IgD-negative memory B cell (primary cell): ENCODE data around the gene TCN2. TPM values are rescaled to one million over a fixed set of nuclear protein-coding genes. Genes with fewer than 3 reads are reported as not detected.
"Not testable (repeated sequence)": the region's sequence is repeated elsewhere in the genome, so short reads cannot be mapped to it uniquely, and the experiment has no call there.

ENCODE experiments used
- H3K27ac Mint-ChIP-seq, 3 donors: one replicate each; pipeline ENCODE4 v1.8.0; 2020 to 2022; ENCODE audit warnings: mild to moderate bottlenecking in 3 of 3, mixed read lengths in 3 of 3, moderate library complexity in 1 of 3
- H3K27me3 Mint-ChIP-seq: one replicate; pipeline ENCODE4 v1.8.0; 2021; ENCODE audit warnings: mixed read lengths
- H3K36me3 Mint-ChIP-seq: one replicate; pipeline ENCODE4 v1.8.0; 2020; ENCODE audit warnings: mild to moderate bottlenecking, mixed read lengths
- H3K4me1 Mint-ChIP-seq, 3 donors: one replicate each; pipeline ENCODE4 v1.8.0; 2020 to 2022; ENCODE audit warnings: mixed read lengths in 3 of 3, mild to moderate bottlenecking in 1 of 3
- H3K4me3 Mint-ChIP-seq, 4 donors: one replicate each; pipeline ENCODE4 v1.8.0; 2020 to 2022; ENCODE audit warnings: mild to moderate bottlenecking in 4 of 4, mixed read lengths in 4 of 4, moderate library complexity in 3 of 4
- H3K9me3 Mint-ChIP-seq, 3 donors: one replicate each; pipeline ENCODE4 v1.8.0; 2020 to 2021; ENCODE audit warnings: mixed read lengths in 3 of 3, mild to moderate bottlenecking in 1 of 3
- polyA plus RNA-seq: library from polyadenylated mRNA; unstranded; fragments of 300-500 nt; fragmentation: Illumina TruSeq; gene quantifications from one replicate; pipeline ENCODE4 v1.2.3, GENCODE V29; 2021

TCN2 gene
- polyA plus RNA-seq, 1 donor from 2014 or later: 0.48 TPM

DNA sequence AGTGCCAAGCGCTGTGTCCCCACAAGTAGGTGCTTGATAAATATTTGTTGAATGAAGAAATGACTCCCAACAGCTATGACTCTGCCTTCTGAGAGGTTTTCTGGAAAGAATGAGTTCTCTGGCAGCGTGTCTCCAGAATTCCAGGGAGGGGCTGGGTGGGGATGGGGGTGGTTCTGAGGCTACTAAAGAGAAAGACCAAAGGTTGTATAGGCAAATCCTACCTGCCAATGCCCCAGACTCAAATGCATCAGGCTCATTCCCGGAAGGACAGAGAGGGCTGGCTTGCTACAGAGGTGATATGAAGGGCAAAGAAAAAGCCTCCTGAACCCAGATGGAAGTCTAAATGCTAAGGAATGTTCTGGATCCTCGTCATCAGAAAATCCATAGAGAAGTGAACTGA lies 58.8 kb downstream of the TCN2 start:
- Mint-ChIP-seq H3K4me1 (peaks cover 11 to 18% (median 12%) of the 10 kb centered on the region in 3 donors), H3K36me3 (peaks cover 4% of the 10 kb centered on the region), H3K27me3 (no peaks in the 10 kb centered on the region), H3K27ac (no peak overlapping the region), H3K4me3 (peak overlapping the region in 3 of 4 donors; percentile 1 to 95 (median 60)), H3K9me3 (no peaks in the 10 kb centered on the region)

DNA sequence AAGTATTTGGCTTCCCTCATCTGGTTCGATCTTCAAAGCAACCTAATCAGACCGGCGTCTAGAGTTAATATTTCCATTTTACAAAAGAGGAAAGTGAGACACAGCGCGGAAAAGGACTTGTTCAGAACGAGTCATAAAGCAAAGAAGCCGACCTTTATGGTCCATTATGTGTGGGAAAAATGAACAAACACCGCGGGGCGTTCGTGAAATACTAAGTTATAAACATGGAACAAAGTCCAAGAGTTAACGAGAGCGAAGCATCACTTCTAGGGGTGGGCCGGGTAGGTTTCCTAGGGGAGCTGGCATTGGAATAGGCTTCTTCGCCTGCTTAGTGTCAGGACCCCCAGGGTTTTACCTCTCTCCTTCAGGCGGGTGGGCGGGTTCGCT lies 60.1 kb downstream of the TCN2 start:
- peaks cover 10 to 18% (median 11%) of the 10 kb centered on the region in 3 donors for H3K4me1 Mint-ChIP-seq
- no peaks in the 10 kb centered on the region for H3K27me3 Mint-ChIP-seq
- H3K36me3 Mint-ChIP-seq: peaks cover 1% of the 10 kb centered on the region
- H3K4me3 Mint-ChIP-seq: peak overlapping the region; percentile 94 to 97 (median 96)
- H3K27ac Mint-ChIP-seq: peak overlapping the region; percentile 9 to 71 (median 56)
- no peaks in the 10 kb centered on the region for H3K9me3 Mint-ChIP-seq

DNA sequence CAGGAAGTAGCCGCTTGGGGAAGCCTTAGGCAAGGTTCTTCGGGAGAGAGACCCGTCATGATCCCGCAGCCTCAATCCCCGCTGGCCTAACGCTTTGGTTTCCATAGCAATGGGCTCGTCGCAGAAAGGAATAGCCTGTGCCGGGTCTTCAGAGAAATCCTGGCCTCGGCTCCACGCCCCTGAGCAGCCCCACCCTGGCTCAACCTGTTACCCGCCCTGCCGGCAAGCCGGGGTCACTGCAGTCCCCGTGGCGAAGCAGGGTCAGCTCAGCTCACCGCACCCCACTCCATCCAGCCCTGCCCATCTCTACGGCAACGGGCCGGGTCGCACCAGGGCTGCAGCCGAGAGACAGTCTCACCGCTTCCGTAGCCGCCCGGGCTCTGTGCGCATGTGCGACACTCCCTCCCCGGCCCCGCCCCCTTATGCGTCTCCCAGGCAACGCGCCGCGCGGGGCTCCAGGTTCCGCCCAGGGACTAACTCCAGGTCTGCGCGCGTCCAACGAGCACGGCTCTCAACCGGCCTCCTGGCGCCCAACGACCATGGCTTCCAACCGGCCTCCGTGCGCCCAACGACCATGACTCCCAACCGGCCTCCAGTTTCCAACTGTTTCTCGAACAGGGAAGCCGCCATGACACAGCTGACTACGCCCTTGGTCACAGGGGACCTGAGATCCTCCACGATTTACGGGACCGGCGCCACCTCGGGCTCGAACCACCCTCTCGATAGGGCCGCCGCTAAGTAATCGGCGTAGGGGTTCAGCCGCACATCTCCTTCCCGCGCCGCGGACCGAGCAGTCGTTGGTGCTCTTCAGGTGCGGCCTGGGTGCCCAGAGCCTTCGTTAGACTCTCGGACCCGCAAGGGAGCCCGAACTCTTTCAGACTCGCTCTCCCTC lies 60.8 kb downstream of the TCN2 start, which contains the start of gene DUSP18:
Gene DUSP18 (minus strand): TSS at position 382 of the 892 bp plus-strand sequence. CDS start 3,872 bp downstream, outside the sequence.
- H3K4me3 Mint-ChIP-seq: peak within 1 kb of the TSS; percentile 94 to 97 (median 96)
- peaks cover 1% of the 10 kb centered on the region for H3K36me3 Mint-ChIP-seq
- H3K9me3 Mint-ChIP-seq: no peaks in the 10 kb centered on the region
- peak within 1 kb of the TSS; percentile 56 to 93 (median 71) for H3K27ac Mint-ChIP-seq
- no peaks in the 10 kb centered on the region for H3K27me3 Mint-ChIP-seq
- H3K4me1 Mint-ChIP-seq: peaks cover 10 to 18% (median 11%) of the 10 kb centered on the region in 3 donors

DNA sequence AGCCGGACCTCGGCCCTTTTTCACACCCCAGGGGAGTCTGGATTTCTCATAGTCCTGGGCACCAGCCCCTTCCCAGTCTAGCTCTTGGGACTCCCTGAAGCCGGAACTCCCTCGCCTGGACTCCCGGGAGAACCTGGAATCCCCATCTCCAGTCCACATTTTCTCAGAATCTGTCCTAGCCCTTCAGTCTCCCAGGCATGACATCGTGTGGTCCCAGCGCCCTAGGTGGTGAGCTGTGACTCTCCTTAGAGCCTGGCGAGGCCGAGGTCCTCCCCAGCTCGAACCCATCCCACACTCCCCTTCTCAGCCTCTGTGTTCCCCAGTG lies 61.4 kb downstream of the TCN2 start:
- Mint-ChIP-seq H3K36me3 (peaks cover 1% of the 10 kb centered on the region), H3K27ac (peak overlapping the region; percentile 56 to 71 (median 67)), H3K4me1 (peaks cover 10 to 18% (median 11%) of the 10 kb centered on the region in 3 donors), H3K4me3 (peak overlapping the region; percentile 94 to 97 (median 96)), H3K9me3 (no peaks in the 10 kb centered on the region), H3K27me3 (no peaks in the 10 kb centered on the region)

DNA sequence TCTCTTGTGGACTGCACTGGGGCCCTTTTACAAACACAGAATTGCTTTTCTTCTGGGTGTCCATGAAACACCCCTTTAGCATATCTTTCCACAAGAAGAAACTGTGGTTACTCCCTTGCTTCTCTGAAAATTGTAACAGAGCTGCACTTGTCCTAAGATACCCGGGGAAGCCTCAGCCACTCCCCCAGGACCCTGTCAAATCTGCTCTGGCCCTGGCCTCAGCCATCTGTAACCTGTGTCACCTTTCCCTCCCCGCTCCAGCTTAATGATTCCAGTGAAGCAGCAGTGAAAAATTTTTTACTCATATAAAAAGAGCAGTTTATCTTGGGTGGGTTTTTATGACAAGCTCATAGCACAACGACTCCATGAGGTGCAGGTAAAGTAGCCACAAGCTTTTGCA lies 64.1 kb downstream of the TCN2 start:
- H3K27me3 Mint-ChIP-seq: no peaks in the 10 kb centered on the region
- no peaks in the 10 kb centered on the region for H3K36me3 Mint-ChIP-seq
- no peaks in the 10 kb centered on the region for H3K9me3 Mint-ChIP-seq
- no peak overlapping the region for H3K27ac Mint-ChIP-seq
- peak overlapping the region in 1 of 4 donors; percentile 56 for H3K4me3 Mint-ChIP-seq
- peaks cover 8 to 11% (median 9%) of the 10 kb centered on the region in 3 donors for H3K4me1 Mint-ChIP-seq

DNA sequence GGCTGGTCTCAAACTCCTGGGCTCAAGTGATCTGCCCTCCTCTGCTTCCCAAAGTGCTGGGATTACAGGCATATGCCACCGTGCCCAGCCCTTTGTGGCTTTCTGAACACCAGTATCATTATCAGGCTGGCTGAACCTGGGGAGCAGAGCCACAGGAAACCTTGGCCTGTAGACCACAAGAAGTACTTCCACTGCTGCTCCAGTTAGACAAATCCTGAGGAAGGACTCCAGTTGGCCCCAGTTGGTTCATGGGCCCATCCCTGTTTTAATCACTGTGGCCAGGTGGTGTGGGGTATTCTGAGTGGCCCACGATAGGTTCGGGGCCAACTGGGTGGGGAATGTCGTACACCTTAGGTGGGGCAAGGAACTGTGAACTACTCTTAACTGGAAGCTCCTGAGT lies 66.2 kb downstream of the TCN2 start:
- H3K36me3 Mint-ChIP-seq: no peaks in the 10 kb centered on the region
- no peak overlapping the region for H3K4me3 Mint-ChIP-seq
- no peak overlapping the region for H3K27ac Mint-ChIP-seq
- H3K27me3 Mint-ChIP-seq: peaks cover 13% of the 10 kb centered on the region
- H3K9me3 Mint-ChIP-seq: no peaks in the 10 kb centered on the region
- H3K4me1 Mint-ChIP-seq: peaks cover 0 to 2% (median 0%) of the 10 kb centered on the region in 3 donors

DNA sequence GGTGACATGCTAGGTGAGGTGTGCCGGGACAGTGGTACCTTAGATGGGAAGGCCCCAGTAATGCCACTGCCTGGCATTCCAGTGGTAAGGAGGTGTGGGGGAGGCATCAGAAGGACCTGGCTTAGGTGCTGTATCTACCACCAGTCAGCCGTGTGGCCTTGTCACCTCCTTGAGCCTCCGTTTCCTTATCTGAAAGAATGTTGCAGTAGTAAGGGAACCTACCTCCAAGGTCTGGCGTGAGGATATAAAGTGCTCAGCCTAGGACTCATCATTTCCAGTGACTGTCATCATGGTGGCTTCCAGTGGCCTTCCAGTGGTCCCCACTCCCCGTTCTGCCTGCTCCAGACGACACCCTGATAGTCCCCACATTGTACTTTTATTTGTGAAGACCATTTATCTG lies 67.5 kb downstream of the TCN2 start:
- H3K36me3 Mint-ChIP-seq: no peaks in the 10 kb centered on the region
- H3K27ac Mint-ChIP-seq: no peak overlapping the region
- H3K4me1 Mint-ChIP-seq: peaks cover 0 to 1% (median 0%) of the 10 kb centered on the region in 3 donors
- peaks cover 15% of the 10 kb centered on the region for H3K27me3 Mint-ChIP-seq
- no peak overlapping the region for H3K4me3 Mint-ChIP-seq
- no peaks in the 10 kb centered on the region for H3K9me3 Mint-ChIP-seq

DNA sequence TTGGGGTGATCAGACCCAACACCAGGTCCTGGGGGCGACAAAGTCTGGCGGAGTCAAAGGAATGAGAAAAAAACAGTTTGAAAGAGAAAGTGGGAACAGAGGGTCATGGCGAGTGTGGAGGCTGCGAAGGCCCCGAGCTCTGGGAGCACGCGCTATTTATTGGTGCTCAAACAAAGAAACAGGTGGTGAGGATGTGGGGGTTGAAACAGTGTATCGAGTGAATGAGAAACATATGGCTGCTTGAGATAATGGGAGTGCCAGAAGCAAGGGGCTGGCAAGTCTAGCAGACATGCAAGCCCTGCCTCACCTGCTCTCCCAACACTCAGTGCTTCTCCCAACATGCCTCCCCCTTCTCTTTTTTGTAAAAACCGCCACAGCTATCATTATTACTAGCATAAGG lies 68.5 kb downstream of the TCN2 start:
- Mint-ChIP-seq H3K9me3 (no peaks in the 10 kb centered on the region), H3K27me3 (peaks cover 15% of the 10 kb centered on the region), H3K36me3 (no peaks in the 10 kb centered on the region), H3K4me1 (no peaks in the 10 kb centered on the region), H3K4me3 (no peak overlapping the region), H3K27ac (no peak overlapping the region)

DNA sequence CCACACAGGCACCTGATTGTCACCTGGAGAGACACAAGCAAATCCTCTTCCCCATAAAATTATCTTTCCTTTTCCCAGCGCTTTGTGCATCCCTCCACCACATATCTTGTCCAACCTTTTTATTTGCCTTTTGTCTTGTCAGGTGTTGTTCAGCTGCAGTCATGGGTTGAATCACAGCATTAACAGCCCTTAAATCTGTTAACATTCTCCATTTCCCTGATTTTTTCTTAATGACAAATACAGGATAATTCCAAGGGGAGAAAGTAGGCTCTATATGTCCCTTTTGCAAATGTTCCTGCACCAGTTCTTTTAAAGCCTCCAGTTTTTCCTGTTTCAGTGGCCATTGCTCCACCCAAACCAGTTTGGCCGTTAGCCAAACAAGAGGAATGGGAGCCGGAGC lies 69.6 kb downstream of the TCN2 start:
- H3K27ac Mint-ChIP-seq, H3K4me3 Mint-ChIP-seq, H3K4me1 Mint-ChIP-seq, H3K9me3 Mint-ChIP-seq, H3K36me3 Mint-ChIP-seq: not testable (repeated sequence)
- peaks cover 15% of the 10 kb centered on the region for H3K27me3 Mint-ChIP-seq

Other genes with a start within 250 kb of the TCN2 start
- gene RNF215, start 219.8 kb upstream of the TCN2 start, polyA plus RNA-seq: 0.20 TPM
- gene SEC14L2, start 210.2 kb upstream of the TCN2 start, polyA plus RNA-seq: 1.1 TPM
- gene MTFP1, start 181.4 kb upstream of the TCN2 start, polyA plus RNA-seq: 27.8 TPM
- not detected for gene SEC14L3, start 135.2 kb upstream of the TCN2 start, polyA plus RNA-seq
- not detected for gene SEC14L4, start 101.5 kb upstream of the TCN2 start, polyA plus RNA-seq
- gene SEC14L6, start 60.4 kb upstream of the TCN2 start, polyA plus RNA-seq: not detected
- gene GAL3ST1, start 32.5 kb upstream of the TCN2 start, polyA plus RNA-seq: not detected
- gene PES1, start 15.3 kb upstream of the TCN2 start, polyA plus RNA-seq: 36.3 TPM
- 1.5 TPM for gene SLC35E4, start 28.6 kb downstream of the TCN2 start, polyA plus RNA-seq
- gene DUSP18, start 60.7 kb downstream of the TCN2 start, polyA plus RNA-seq: 11.4 TPM
- gene OSBP2, start 87.7 kb downstream of the TCN2 start, polyA plus RNA-seq: 0.93 TPM